WTC11 (cell line): ENCODE data around the gene IL1RAPL1. TPM values are rescaled to one million over a fixed set of nuclear protein-coding genes. Genes with fewer than 3 reads are reported as not detected.

ENCODE experiments used
- ATAC-seq: fragments of 200-7000 bp; cut with Tn5 transposase; 2 replicates; pipeline ENCODE4 v1.10.0; 2021; ENCODE audit warnings: mild to moderate bottlenecking, moderate library complexity
- CTCF ChIA-PET: fragments of 300-600 bp; sonication (Branson Sonifier 250); formaldehyde crosslinking; loops from one replicate; lab custom pipeline; 2021; ENCODE audit warnings: antibody characterized with exemption; lab: Charles Lee
- POLR2A ChIA-PET: fragments of 350-600 bp; sonication (Branson Sonifier 250); formaldehyde crosslinking; loops from one replicate; lab custom pipeline; 2021; ENCODE audit warnings: antibody characterized with exemption; lab: Charles Lee
- DNase-seq: peaks from one replicate; pipeline ENCODE4 v3.0.0; 2021; ENCODE audit warnings: low spot score
- H3K27ac Mint-ChIP-seq: 2 replicates; pipeline ENCODE4 v1.8.0; 2021; ENCODE audit warnings: mixed read lengths
- H3K27me3 Mint-ChIP-seq: 2 replicates; pipeline ENCODE4 v1.8.0; 2021; ENCODE audit warnings: low read depth, mild to moderate bottlenecking, moderate library complexity, mixed read lengths
- H3K36me3 Mint-ChIP-seq: 2 replicates; pipeline ENCODE4 v1.8.0; 2021; ENCODE audit warnings: mixed read lengths
- H3K4me1 Mint-ChIP-seq: 2 replicates; pipeline ENCODE4 v1.8.0; 2022; ENCODE audit warnings: mixed read lengths
- H3K4me3 Mint-ChIP-seq: 2 replicates; pipeline ENCODE4 v1.8.0; 2021; ENCODE audit warnings: mild to moderate bottlenecking, moderate library complexity, mixed read lengths
- H3K9me3 Mint-ChIP-seq: 2 replicates; pipeline ENCODE4 v1.8.0; 2021; ENCODE audit warnings: mixed read lengths
- FOXK1 ChIP-seq: sonication (generic); formaldehyde crosslinking; IDR thresholded peaks from 2 replicates; pipeline ENCODE4 v1.8.0; 2022; ENCODE audit warnings: mild to moderate bottlenecking, moderate library complexity, missing genetic modification reagents
- GTF2I ChIP-seq: fragments of 250-450 bp; sonication (Bioruptor Pico); conservative IDR thresholded peaks from 2 replicates; pipeline ENCODE4 v1.4.0; 2021; ENCODE audit warnings: mild to moderate bottlenecking
- HMGXB4 ChIP-seq: sonication (generic); formaldehyde crosslinking; IDR thresholded peaks from 2 replicates; pipeline ENCODE4 v1.8.1; 2023; ENCODE audit warnings: mild to moderate bottlenecking, moderate library complexity, missing genetic modification reagents
- JAZF1 ChIP-seq: fragments of 250-450 bp; sonication (Bioruptor Pico); IDR thresholded peaks from 2 replicates; pipeline ENCODE4 v1.9.0; 2021; ENCODE audit warnings: moderate library complexity, mild to moderate bottlenecking, inconsistent platforms
- NFATC4 ChIP-seq: fragments of 250-450 bp; sonication (Bioruptor Pico); IDR thresholded peaks from 2 replicates; pipeline ENCODE4 v1.9.0; 2021; ENCODE audit warnings: mild to moderate bottlenecking
- NR2C2 ChIP-seq: sonication (generic); formaldehyde crosslinking; IDR thresholded peaks from 2 replicates; pipeline ENCODE4 v1.8.0; 2022; ENCODE audit warnings: mild to moderate bottlenecking, missing genetic modification reagents
- NR3C1 ChIP-seq: sonication (generic); formaldehyde crosslinking; conservative IDR thresholded peaks from 2 replicates; pipeline ENCODE4 v1.8.1; 2023; ENCODE audit warnings: low read depth, mild to moderate bottlenecking, missing genetic modification reagents
- PRRX2 ChIP-seq: fragments of 250-450 bp; sonication (Bioruptor Pico); IDR thresholded peaks from 2 replicates; pipeline ENCODE4 v1.8.0; 2021; ENCODE audit warnings: mild to moderate bottlenecking
- SMAD3 ChIP-seq: sonication (generic); formaldehyde crosslinking; IDR thresholded peaks from 2 replicates; pipeline ENCODE4 v1.8.0; 2022; ENCODE audit warnings: missing genetic modification reagents, mild to moderate bottlenecking, borderline replicate concordance
- STAT6 ChIP-seq: sonication (generic); formaldehyde crosslinking; conservative IDR thresholded peaks from 2 replicates; pipeline ENCODE4 v1.8.1; 2023; ENCODE audit warnings: mild to moderate bottlenecking, low read depth, missing genetic modification reagents, moderate library complexity
- TEAD1 ChIP-seq: sonication (generic); formaldehyde crosslinking; IDR thresholded peaks from 2 replicates; pipeline ENCODE4 v1.8.0; 2022; ENCODE audit warnings: mild to moderate bottlenecking, missing genetic modification reagents
- USF1 ChIP-seq: sonication (generic); formaldehyde crosslinking; IDR thresholded peaks from 2 replicates; pipeline ENCODE4 v1.8.0; 2022; ENCODE audit warnings: mild to moderate bottlenecking, missing genetic modification reagents
- ZNF121 ChIP-seq: sonication (generic); formaldehyde crosslinking; IDR thresholded peaks from 2 replicates; pipeline ENCODE4 v1.8.0; 2023; ENCODE audit warnings: missing genetic modification reagents
- ZNF396 ChIP-seq: fragments of 250-450 bp; sonication (Bioruptor Pico); IDR thresholded peaks from 2 replicates; pipeline ENCODE4 v1.8.0; 2021; ENCODE audit warnings: mild to moderate bottlenecking, moderate library complexity, borderline replicate concordance
- ZNF423 ChIP-seq: fragments of 250-450 bp; sonication (Bioruptor Pico); IDR thresholded peaks from 2 replicates; pipeline ENCODE4 v2.1.2; 2022; ENCODE audit warnings: mild to moderate bottlenecking, moderate library complexity
- ZNF532 ChIP-seq: fragments of 250-450 bp; sonication (Bioruptor Pico); IDR thresholded peaks from 2 replicates; pipeline ENCODE4 v1.9.0; 2021; ENCODE audit warnings: mild to moderate bottlenecking, borderline replicate concordance
- total RNA-seq: library from RNA; stranded (reverse); gene quantifications from 3 replicates; pipeline ENCODE4 v1.2.3, GENCODE V29; 2021
- TF ChIP-seq, protein P1 (sequence below): sonication (generic); formaldehyde crosslinking; IDR thresholded peaks from 2 replicates; pipeline ENCODE4 v1.8.1; 2023; ENCODE audit warnings: mild to moderate bottlenecking, missing genetic modification reagents, moderate library complexity
- TF ChIP-seq, protein P2 (sequence below): sonication (generic); formaldehyde crosslinking; IDR thresholded peaks from 2 replicates; pipeline ENCODE4 v1.8.1; 2023; ENCODE audit warnings: mild to moderate bottlenecking, missing genetic modification reagents, moderate library complexity
- TF ChIP-seq, protein P3 (sequence below): fragments of 250-450 bp; sonication (Bioruptor Pico); IDR thresholded peaks from 2 replicates; pipeline ENCODE4 v1.8.0; 2021; ENCODE audit warnings: mild to moderate bottlenecking
- TF ChIP-seq, protein P4 (sequence below): sonication (generic); formaldehyde crosslinking; IDR thresholded peaks from 2 replicates; pipeline ENCODE4 v1.8.0; 2023; ENCODE audit warnings: missing genetic modification reagents
- TF ChIP-seq, protein P5 (sequence below): sonication (generic); formaldehyde crosslinking; IDR thresholded peaks from 2 replicates; pipeline ENCODE4 v1.8.1; 2022; ENCODE audit warnings: mild to moderate bottlenecking, moderate library complexity, missing genetic modification reagents

IL1RAPL1 gene
- total RNA-seq, 1 experiment from 2014 or later = 0.13 TPM

DNA sequence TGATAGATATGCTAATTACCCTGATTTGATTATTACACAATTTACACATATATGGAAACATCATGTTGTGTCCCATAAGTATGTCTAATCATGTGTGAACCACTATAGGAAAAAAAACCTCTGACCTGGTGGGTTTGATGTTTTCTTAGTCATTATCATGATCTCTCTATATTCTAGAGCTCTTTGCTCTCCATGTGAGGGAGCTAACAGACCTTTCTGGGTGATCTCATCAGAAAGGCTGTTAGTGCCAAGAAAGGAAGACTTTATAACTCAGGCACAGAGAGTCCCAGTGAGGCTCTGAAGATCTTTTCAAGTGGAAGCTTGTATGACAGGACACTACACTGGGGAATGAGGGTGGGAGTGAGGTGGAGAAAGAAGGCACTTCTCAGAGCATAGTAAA lies 1100.4 kb downstream of the IL1RAPL1 start (continued):
- TF ChIP-seq, protein P1, sequence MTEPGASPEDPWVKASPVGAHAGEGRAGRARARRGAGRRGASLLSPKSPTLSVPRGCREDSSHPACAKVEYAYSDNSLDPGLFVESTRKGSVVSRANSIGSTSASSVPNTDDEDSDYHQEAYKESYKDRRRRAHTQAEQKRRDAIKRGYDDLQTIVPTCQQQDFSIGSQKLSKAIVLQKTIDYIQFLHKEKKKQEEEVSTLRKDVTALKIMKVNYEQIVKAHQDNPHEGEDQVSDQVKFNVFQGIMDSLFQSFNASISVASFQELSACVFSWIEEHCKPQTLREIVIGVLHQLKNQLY (CRISPR knock-in tag) = no peak
- no peak for TF ChIP-seq NR2C2 (CRISPR knock-in tag)
- TF ChIP-seq PRRX2 (CRISPR knock-in tag) = no peak
- no peak for TF ChIP-seq FOXK1 (CRISPR knock-in tag)
- TF ChIP-seq ZNF423 (CRISPR knock-in tag) = no peak
- TF ChIP-seq, protein P2, sequence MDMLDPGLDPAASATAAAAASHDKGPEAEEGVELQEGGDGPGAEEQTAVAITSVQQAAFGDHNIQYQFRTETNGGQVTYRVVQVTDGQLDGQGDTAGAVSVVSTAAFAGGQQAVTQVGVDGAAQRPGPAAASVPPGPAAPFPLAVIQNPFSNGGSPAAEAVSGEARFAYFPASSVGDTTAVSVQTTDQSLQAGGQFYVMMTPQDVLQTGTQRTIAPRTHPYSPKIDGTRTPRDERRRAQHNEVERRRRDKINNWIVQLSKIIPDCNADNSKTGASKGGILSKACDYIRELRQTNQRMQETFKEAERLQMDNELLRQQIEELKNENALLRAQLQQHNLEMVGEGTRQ (CRISPR knock-in tag) = no peak
- no peak for TF ChIP-seq ZNF532 (CRISPR knock-in tag)
- no peak for TF ChIP-seq HMGXB4 (CRISPR knock-in tag)
- no peak for TF ChIP-seq JAZF1 (CRISPR knock-in tag)
- TF ChIP-seq, all 79 proteins: peak for 0

- POLR2A ChIA-PET = no interaction called here
- H3K4me3 Mint-ChIP-seq = no peak overlapping the region
- TF ChIP-seq, protein P2 (CRISPR knock-in tag) = no peak
- TF ChIP-seq, protein P3, sequence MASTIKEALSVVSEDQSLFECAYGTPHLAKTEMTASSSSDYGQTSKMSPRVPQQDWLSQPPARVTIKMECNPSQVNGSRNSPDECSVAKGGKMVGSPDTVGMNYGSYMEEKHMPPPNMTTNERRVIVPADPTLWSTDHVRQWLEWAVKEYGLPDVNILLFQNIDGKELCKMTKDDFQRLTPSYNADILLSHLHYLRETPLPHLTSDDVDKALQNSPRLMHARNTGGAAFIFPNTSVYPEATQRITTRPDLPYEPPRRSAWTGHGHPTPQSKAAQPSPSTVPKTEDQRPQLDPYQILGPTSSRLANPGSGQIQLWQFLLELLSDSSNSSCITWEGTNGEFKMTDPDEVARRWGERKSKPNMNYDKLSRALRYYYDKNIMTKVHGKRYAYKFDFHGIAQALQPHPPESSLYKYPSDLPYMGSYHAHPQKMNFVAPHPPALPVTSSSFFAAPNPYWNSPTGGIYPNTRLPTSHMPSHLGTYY (CRISPR knock-in tag) = no peak
- no peak for TF ChIP-seq ZNF121 (CRISPR knock-in tag)
- no peak for TF ChIP-seq STAT6 (CRISPR knock-in tag)
- TF ChIP-seq NR3C1 (CRISPR knock-in tag) = no peak
- no peak for TF ChIP-seq USF1
- TF ChIP-seq, protein P4, sequence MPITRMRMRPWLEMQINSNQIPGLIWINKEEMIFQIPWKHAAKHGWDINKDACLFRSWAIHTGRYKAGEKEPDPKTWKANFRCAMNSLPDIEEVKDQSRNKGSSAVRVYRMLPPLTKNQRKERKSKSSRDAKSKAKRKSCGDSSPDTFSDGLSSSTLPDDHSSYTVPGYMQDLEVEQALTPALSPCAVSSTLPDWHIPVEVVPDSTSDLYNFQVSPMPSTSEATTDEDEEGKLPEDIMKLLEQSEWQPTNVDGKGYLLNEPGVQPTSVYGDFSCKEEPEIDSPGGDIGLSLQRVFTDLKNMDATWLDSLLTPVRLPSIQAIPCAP = no peak
- TF ChIP-seq GTF2I (CRISPR knock-in tag) = no peak
- TF ChIP-seq ZNF396 (CRISPR knock-in tag) = no peak
- TF ChIP-seq, protein P5, sequence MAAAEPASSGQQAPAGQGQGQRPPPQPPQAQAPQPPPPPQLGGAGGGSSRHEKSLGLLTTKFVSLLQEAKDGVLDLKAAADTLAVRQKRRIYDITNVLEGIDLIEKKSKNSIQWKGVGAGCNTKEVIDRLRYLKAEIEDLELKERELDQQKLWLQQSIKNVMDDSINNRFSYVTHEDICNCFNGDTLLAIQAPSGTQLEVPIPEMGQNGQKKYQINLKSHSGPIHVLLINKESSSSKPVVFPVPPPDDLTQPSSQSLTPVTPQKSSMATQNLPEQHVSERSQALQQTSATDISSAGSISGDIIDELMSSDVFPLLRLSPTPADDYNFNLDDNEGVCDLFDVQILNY (CRISPR knock-in tag) = no peak
- no peak for TF ChIP-seq TEAD1
- no peak for TF ChIP-seq NFATC4 (CRISPR knock-in tag)
- TF ChIP-seq SMAD3 (CRISPR knock-in tag) = no peak
These were observed 1102.8 kb downstream of the IL1RAPL1 start for GRCh38 chrX:29690061-29690460.

More at GRCh38 chrX:29690061-29690460, 1102.8 kb downstream of the IL1RAPL1 start:
- DNase-seq = no peak
- CTCF ChIA-PET = no interaction called here
- no peak for ATAC-seq
- Mint-ChIP-seq H3K4me1 (peaks cover 5% of the 10 kb centered on the region; the same call in 1 of the 2 replicates), H3K9me3 (no peaks in the 10 kb centered on the region), H3K27me3 (no peaks in the 10 kb centered on the region), H3K36me3 (no peaks in the 10 kb centered on the region), H3K27ac (no peak overlapping the region)
